Measurements from ENCODE around the gene CKLF. TPM values are rescaled to one million over a fixed set of nuclear protein-coding genes. Genes with fewer than 3 reads are reported as not detected.

Gene CKLF
- total RNA-seq, 1 experiment from 2014 or later = 21.0 TPM

- DNase-seq (ENCODE audit: low spot score) (no peak), ATAC-seq (no peak)
- H3K36me3 Mint-ChIP-seq = peaks cover 4% of the 10 kb centered on the region
- H3K27ac Mint-ChIP-seq = peak overlapping the region; percentile 66; the same call in 1 of the 2 replicates
- peaks cover 3% of the 10 kb centered on the region; the same call in 1 of the 2 replicates for H3K9me3 Mint-ChIP-seq
- H3K27me3 Mint-ChIP-seq (ENCODE audit: low read depth) = peaks cover 28% of the 10 kb centered on the region
- H3K4me1 Mint-ChIP-seq = peaks cover 35% of the 10 kb centered on the region
- H3K4me3 Mint-ChIP-seq = peak overlapping the region; percentile 60
- CTCF ChIA-PET = interaction anchor here (1.3 to 1.9 kb wide), 3 partner anchors 37 to 142 kb away, joined by 3 to 5 read pairs (median 4); no protein-coding TSS in a partner anchor
- TF ChIP-seq ZNF138 (CRISPR knock-in tag; conservative IDR thresholded peaks at IDR 0.05) = no peak
- no peak for TF ChIP-seq HMGA2 (CRISPR knock-in tag; IDR thresholded peaks at IDR 0.05)
- TF ChIP-seq NR3C1 (CRISPR knock-in tag; conservative IDR thresholded peaks at IDR 0.05; ENCODE audit: low read depth) = no peak
- TF ChIP-seq E2F1 (CRISPR knock-in tag; IDR thresholded peaks at IDR 0.05) = no peak
- TF ChIP-seq MAX (CRISPR knock-in tag; IDR thresholded peaks at IDR 0.05) = no peak
- no peak for TF ChIP-seq E2F4 (CRISPR knock-in tag; IDR thresholded peaks at IDR 0.05; ENCODE audit: borderline replicate concordance, low read depth)
- no peak for TF ChIP-seq NFYB (CRISPR knock-in tag; conservative IDR thresholded peaks at IDR 0.05; ENCODE audit: low read depth)
- TF ChIP-seq ZNF219 (CRISPR knock-in tag; IDR thresholded peaks at IDR 0.05; ENCODE audit: borderline replicate concordance) = no peak
- TF ChIP-seq PRDM15 (CRISPR knock-in tag; IDR thresholded peaks at IDR 0.05) = no peak
- TF ChIP-seq ATF2 (CRISPR knock-in tag; IDR thresholded peaks at IDR 0.05; ENCODE audit: borderline replicate concordance, low read depth) = no peak
- no peak for TF ChIP-seq TP53 (CRISPR knock-in tag; IDR thresholded peaks at IDR 0.05)
- TF ChIP-seq OVOL2 (CRISPR knock-in tag; IDR thresholded peaks at IDR 0.05; ENCODE audit: borderline replicate concordance) = no peak
- no peak for TF ChIP-seq AFF4 (CRISPR knock-in tag; IDR thresholded peaks at IDR 0.05; ENCODE audit: borderline replicate concordance)
- POLR2A ChIA-PET = no interaction called here
These were observed 3.5 kb upstream of the CKLF start for GRCh38 chr16:66548868-66549267.

Data from WTC11 (cell line).